Fibroblast of upper back skin (primary cell): ENCODE data around the gene DTNA.
"Not testable (repeated sequence)": the region's sequence is repeated elsewhere in the genome, so short reads cannot be mapped to it uniquely, and the experiment has no call there.

Experiments
- DNase-seq: peaks from one replicate; pipeline ENCODE4 v3.0.0-alpha.2; 2013

The DTNA gene

DNA sequence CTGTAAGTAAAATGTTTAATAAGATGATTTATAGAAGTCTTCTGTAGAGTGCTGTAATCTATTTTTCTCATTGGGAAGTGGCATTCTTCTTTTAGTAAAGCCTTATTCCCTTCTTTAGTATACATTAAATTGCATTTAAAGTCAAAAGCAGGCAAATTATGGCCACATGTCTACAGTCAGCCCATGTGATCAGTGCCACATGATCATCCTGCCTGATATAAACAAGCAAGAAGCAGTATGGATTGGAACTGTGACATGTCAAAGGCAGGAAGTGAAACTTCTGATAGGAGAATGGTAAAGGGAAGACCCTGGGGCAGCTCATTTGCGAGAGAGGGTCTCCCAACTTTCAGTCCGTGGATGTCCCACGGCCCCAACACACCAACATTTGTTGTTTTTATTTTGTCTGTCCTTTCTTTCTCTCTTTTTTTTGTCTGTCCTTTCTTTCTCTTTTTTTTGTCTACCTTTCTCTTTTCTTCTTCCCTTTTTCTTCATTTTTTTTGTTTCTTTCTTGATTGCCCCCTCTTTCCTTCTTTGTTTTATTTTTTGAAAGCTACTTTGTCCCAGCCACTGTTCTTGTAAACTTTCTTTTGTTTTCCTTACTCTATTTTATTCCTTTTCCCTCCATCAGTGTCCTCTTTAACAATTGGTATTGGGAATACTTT is 154.9 kb downstream of the DTNA start:
- no peak for DNase-seq

DNA sequence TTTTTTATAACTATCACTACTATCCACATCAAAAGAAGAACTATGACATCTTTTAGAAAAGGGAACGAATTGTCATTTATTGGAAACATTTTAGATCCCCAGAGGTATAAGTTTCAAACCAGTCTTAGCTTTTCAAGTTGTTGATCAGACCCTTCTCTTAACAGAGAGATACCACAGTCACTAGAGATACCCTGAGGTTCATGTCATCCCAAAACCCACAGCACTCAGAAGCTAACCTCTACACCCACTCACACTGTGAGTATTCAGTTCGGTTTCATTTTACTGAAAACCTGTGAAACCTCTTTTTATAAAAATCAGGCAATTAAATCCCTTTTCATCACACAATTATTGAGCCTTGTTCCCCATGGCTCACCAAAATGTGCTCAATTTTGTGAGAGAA is 156.2 kb downstream of the DTNA start:
- no peak for DNase-seq

DNA sequence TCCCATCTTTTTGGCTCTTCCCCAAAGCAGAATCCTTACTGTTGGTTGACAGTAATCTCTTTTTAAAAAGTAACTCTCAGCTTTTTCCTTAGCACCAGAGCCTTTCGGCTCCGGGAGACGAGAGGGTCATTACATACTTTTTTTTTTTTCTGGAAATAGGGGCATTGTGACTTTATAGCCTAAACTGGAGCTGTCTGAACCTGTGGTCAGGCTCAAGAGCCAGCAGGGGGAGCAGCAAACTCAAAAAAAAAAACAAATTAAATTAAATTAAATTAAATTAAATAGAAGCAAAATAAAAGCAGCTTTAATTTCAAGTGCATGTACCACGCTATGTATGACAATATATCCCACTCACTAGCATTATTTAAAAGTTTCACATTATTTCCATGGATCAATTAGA is 156.6 kb downstream of the DTNA start:
- no peak for DNase-seq

DNA sequence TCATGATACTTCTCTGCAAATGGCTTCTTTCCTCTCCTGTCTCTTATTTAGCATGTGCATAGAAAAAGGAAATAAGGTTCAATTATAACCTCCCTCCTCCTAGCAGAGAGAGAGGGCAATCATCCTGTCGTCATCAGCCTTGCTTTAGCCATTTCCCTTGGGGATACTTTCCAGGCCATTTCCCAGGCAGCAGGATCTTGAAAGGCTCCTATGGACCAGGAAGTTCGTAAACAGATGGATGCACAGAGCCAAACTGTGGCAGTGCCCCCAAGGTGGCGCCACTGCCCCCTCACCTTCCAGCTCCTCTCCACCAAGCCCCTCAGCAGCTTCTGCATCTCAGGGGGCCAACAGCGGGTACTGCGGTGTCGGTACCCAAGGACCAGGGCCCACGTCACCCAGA is 157.4 kb downstream of the DTNA start:
- peak; percentile 24 for DNase-seq

DNA sequence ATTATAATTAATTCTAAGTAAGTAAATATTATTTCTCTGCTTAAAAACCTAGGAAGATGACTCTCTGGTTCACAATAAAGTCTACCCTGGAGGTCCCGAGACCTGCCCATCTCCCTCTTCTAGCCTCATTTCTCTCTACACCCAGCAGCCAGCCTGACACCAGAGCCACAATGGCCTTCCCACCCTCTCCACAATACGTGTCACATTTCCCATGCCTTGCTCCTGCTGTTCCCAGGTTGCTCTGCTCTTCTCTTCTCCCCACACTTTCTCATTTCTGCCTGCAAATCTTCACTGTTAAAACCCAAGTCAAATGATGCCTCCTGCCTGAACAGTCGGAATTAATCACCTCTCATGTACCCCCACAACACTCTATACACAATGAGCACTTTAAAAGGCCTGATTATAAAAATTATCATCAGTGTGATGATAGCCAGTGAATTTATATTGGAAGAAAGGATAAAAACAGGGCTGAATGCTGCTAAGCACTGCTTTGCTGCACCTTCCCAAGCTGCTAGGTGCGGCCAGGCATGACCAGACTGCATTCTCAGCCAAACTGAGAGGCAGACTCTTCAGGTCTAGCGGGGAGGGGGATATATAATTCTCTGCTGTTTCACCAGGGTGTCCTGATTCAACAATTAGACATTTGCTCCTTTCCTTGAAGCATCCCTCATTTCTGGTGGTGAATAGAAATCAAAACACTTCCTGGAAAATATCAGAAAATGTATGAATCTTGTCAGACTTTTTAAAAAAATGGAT is 160.6 kb downstream of the DTNA start:
- no peak for DNase-seq

DNA sequence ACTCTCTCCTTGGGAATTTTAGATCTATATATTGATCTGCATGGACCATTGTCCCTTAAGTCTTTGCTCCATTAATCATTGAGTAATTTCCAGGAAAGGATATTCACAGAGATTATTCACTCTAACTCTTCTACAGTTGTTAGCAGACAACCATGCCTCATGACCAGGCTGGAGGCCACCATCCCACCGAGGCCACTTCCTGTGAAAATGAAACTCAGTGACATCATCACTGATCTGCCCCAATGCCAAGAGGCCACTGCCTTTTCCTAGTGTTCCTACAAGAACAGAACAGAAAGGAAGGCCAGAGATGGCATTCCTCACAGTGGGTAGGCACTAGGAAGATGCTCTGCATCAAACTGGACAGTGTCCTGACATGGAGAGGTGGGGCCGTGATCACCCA is 161.3 kb downstream of the DTNA start:
- DNase-seq: no peak

DNA sequence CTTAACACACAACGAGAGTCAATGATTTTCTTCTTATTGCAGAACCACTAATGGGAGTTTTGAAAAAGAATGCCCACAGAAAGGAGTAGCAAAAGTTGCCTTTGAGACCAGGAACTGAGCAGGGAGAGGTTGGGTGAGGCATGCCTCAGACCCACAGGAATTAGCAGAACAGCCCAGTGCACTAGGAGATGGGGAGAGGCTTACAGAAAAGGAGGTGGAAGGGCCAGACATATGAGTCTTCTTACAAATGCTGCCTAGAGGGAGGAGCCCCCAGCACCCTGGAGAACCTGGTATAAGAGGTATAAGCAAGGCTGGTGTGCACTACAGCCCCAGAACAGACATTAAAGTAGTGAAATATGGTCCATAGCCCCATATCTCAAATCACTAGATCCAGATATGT is 162.0 kb downstream of the DTNA start:
- DNase-seq: no peak

DNA sequence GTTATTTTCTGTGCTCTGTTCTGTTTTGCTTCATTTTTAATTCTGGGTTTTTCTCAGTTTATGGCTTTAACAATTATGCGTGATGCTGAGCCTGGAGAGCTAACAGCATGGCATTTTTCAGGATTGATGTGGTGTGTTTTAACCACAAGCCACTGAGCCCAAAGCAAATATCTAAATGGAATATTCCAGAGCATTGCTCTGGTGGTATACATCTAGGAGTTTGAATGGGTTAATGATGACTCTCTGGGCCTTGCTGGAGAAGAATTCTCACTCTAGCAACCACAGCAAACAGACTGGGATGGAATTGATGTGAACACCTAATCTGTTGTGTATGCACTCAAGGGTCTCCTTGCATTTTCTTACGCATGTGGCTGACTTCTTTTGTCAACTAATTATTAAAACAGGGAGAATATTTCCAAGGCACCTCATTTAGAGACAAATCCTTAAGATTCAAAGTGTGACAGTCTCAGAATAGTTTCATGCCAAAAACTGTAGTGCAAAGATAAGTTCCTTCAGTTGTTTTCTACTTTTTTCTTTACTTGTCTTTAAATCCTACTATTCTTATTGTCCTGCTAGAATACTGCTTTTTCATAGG is 164.0 kb downstream of the DTNA start:
- DNase-seq: no peak

DNA sequence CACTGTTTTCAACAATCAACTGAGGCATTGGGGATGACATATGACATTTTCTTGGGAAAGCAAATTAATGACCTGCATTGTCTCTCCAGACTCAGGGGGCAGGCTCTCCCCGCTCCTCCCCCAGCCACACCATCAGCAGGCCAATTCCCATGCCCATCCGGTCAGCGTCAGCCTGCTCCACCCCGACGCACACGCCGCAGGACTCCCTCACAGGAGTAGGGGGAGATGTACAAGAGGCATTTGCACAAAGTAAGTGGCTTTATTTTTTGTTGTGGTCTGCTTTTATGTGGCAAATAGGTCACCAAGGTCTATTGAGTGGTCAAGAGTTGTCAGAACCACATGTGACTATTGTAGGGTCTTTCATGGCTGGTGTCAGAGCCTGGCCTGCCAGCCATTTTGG is 165.1 kb downstream of the DTNA start:
- no peak for DNase-seq

DNA sequence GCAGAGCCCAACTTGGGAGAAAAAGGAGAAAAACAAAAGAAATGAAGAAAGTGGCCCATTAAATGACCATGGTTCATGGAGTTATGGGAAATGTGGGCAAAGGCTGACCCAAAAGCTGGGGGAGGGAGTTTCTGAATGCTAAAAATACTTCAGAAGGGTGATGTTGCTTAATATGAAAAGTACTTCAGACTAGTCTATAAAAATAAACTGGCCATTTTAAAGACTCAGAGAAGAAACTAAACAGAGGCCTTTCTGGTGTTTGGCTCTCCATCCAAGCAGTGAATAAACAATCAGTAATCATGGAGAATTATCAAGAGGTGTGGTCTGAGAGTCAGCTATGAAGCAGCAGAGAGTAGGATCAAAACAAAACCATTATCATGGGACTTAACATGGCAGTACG is 170.3 kb downstream of the DTNA start:
- DNase-seq: no peak

DNA sequence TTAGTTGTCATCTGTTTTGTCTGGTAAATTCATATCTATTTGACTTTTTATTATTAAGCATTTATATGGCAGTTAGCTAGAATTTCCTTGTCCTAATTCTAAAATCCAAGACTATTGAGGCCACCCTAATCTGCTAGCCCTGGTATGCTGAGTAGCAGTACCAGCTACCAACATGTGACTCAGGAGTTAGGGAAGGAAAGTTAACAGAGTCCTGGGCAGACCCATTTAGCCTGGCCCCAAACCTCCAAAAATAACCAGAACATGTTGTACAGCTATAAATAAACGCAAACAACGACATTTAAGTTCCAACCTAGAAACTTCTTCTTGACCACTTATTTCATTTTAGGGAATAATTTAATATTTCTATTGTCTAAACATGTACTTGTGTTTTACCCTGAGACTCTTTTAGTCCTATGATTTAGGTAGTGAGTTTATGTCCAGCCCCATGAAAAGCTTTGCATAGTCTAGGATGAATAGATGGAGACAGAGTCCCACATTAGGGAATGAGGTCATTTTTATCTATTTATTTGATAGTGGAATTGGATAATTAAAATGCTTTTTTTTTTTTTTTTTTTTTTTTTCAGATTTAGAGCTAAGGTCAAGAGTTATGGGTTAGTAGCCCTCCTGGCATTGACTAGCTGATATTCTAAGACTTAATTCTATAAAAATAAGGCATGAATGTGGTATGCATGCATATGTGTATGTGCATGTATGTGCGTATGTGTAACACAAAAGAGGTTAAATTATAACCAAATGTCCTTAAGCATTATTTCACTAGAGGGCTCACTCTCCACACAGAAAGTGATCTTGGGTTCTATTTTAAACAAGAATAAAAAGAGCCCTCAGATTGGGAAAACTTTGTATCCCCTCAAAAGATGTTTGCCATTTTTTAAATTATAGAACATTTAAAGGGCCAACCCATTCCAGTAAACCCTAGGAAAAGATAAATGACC is 171.1 kb downstream of the DTNA start:
- no peak for DNase-seq

DNA sequence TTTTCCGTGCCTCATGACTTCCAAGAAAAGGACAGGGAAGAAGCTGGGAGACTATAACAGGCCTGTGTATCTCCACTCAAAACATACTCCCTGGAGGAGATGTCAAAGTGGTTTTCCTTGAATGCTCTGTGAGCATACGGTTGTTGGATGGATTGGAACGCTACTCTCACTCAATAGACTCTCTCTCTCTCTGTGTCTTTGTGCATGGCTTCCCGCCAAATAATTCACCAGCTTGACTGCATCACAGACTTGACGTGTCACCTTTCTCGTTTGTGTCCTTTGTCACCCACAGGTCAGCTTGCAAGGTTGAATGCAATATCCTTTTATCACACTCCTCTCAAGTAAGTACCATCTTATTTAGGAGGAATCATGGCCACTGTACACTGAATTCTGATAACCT is 174.3 kb downstream of the DTNA start:
- DNase-seq: no peak

DNA sequence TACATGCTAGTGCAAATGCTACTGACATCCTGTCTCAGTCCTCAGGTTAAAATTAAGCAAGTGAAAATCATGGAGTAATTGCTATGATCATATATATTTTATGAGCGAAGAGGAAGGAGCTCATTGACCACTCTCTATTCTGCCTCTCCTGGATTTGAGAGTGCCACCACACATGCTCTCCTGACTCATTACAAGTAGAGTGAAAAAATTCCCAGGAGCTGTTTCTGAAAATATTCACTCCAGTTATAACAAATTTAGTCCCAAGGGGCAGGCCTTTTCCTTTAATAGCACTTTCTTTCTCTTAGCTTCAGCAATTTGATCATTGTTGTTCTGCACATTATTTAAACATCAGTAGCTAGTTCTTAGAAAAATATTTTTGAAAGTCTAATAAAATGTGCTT is 176.1 kb downstream of the DTNA start:
- DNase-seq: no peak

DNA sequence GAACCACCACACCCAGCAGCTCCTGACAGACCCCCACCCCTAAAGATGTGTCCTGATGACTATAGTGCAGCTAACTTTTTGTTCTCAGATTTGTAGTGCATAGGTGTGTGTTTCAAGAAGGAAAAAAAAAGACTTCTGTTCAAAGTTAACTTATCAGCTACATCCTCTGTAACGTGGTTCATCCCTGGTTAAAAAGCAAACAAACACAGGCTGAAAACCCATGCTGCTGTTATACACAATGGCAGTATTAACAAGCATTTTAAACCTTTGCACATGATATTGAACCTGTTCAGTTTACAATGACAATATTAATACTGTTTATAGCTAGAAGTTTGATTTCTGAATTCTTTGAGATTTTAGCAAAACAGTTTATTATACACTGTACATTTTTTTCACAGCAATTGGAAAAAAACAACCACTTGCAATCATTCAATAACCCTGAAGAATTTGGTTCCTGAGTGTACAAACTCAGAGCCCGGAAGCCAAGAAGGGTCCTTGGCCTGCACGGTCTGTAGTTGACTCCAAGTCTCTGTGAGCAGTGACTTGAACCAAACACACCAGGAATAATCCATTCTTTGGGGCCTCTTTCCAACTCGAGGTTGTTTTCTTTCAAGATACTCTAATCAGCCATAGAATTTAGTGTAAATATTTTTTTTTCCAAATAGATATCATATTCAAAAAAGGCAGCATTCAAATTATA is 177.9 kb downstream of the DTNA start:
- no peak for DNase-seq

DNA sequence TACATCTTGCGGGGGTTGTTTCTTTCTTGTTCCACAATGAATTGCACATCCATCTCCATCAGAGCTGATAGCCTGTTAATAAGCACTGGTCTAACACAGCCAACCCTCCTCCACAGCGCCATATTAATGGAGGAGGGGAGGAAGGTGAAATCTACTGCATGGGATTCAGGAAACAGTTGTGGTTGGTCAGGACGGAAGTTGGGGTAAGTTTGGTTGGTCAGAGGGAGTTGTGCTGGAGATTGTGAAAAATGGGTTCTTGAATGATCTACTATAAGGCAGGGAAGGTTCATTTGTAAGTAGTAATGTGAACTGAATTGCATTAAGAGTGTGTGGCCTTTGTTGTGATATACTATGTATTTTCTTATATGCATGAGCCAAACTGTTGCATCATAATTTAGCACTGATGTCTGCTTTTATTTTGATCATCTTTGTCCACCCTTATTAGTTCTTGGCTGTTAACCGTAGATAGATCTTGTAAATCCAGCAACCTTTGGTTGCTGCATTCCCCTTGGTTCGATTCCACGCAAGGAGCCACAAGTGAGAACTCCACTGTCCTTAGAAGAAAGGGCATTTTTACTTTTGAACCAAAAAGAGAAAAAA is 180.5 kb downstream of the DTNA start:
- no peak for DNase-seq

DNA sequence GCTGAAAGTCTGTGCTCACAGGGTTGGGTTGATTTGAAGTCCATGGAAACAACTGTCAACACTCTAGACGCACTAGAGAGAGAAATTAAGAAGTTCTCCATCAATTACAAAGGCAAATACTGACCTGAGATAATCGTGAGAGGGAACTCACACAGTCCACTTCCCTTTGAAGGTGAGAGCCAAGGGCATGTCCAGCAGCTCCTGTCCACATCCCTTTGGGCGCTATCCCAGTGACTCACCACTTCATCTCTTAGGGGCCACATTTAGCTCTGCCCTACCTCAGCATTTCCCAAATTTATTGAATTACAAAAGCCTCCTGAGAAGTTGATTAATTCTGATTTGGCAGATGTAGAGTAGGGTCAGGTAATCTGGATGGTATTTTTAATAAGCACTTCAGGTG is 182.3 kb downstream of the DTNA start:
- no peak for DNase-seq

DNA sequence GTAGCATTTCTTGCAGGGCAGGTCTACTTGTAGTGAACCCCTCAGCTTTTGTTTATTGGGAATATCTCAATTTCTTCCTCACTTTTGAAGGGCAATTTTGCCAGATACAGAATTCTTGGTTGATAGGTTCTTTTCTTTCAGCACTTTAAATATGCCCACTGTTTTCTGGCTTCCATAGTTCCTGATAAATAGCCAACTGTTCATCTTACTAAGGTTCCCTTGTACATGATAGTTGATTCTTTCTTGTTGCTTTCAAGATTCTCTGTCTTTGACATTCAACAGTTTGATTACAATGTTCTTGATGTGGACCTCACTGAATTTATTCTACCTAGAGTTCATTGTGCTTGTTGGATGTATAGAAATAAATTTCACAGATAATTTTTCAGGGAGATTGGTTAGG is 183.1 kb downstream of the DTNA start:
- DNase-seq: no peak

DNA sequence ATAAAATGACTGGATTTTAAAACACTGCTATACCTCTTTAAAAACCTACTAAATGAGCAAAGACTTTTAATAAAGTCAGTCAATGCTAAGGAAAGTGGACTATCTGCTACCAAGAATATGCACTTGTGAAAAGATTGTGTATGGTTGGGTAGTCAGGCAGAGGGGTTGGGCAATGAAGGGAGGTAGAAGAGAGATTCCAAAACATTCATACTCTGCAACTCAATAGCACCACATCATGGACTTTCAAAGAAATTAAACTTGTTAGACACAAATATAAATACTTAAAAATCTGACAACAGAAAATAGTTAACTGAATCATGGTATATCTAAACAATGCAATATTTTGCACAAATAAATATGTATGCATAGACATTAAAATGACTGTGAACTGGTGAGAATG is 191.2 kb downstream of the DTNA start:
- no peak for DNase-seq

DNA sequence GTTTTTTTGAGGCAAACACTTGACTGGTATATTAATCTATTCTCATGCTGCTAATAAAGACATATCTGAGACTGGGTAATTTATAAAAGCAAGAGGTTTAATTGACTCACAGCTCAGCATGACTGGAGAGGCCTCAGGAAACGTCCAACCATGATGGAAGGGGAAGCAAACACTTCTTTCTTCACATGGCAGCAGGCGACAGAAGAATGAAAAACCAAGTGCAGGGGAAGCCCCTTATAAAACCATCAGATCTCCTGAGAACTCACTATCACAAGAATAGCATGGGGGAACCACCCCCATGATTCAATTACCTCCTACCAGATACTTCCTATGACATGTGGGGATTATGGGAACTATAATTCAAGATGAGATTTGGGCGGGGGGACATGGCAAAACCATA is 194.9 kb downstream of the DTNA start:
- DNase-seq: no peak

DNA sequence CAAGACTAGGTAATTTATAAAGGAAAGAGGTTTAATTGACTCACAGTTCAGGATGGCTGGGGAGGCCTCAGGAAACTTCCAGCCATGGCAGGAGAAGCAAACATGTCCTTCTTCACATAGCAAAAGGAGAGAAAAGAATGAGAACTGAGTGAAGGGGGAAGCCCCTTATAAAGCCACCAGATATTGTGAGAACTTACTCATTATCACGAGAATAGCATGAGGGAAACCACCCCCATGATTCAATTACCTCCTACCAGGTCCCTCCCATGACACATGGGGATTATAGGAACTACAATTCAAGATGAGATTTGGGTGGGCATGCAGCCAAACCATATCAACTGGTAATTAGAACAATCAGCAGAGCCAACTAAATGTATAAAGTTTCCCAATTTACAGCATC is 196.9 kb downstream of the DTNA start:
- DNase-seq: not testable (repeated sequence)

DNA sequence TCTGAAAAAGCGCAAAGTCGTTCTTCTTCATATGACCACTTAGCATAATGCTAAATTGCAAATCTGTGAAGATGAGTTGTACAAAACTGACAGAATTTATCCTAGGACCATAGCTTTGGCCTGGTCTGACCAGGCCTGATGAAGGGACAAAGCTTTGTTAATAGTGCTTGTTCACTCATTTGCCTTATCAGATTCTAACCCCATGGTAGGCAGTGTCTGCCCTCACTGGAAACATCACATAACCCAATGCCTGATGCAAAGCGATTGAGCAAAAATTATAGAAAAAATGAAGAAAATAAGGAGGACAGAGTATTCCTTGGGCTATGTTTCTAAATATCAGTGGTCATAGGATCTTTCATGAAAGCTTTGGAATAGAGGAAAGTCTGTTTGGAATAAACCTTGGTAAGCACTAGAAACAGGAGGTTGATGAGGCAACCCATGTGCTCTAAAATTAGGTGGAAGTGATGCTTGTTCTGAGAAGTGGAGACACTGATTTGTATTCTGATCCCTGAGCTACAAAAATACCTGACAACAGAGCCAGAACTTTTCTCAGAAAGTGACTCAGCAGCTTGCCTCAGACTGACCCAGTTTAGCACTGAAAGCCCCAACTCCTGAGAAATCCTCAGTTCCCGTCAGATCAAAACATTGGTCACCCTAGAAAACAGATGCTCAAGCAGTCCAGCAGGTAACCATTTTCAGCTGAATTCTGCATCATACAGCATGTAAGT is 199.7 kb downstream of the DTNA start:
- peak; percentile 19 for DNase-seq

DNA sequence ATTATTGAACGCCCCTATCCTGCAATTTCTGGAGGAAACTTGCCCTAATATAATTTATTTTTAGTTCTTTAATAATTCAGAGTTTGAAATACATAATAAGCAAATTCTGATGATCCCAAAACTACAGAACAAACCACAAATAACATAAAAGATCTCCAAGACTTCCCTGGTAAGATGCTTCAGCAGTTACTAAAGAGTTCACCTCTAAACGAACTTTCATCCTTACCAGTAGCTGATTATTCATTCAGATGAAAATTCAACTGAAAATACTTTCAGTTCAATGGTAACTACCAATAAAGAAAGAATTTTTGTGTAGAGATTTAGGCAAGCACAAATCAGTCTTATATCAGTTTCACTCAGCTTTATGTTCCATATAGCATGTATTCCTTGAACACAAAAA is 201.0 kb downstream of the DTNA start:
- DNase-seq: no peak
